IPS-20b (cell line): ENCODE data around the gene FTH1.
"Not testable (repeated sequence)": the region's sequence is repeated elsewhere in the genome, so short reads cannot be mapped to it uniquely, and the experiment has no call there.

ENCODE experiments used
- H3K27ac ChIP-seq: one replicate; pipeline ENCODE4 v1.5.1; 2013; ENCODE audit warnings: low read length
- H3K27me3 ChIP-seq: 2 replicates; pipeline ENCODE4 v1.6.1; 2013; ENCODE audit warnings: mild to moderate bottlenecking, low read length, inconsistent platforms; ENCODE audit not compliant: insufficient read depth
- H3K36me3 ChIP-seq: 2 replicates; pipeline ENCODE4 v1.6.1; 2013; ENCODE audit warnings: low read depth, mild to moderate bottlenecking, inconsistent platforms, low read length, moderate library complexity; ENCODE audit not compliant: insufficient read depth
- H3K4me1 ChIP-seq: 2 replicates; pipeline ENCODE4 v1.6.1; 2013; ENCODE audit warnings: mild to moderate bottlenecking, control low read depth, inconsistent platforms, low read length, moderate library complexity; ENCODE audit not compliant: insufficient read depth
- H3K4me3 ChIP-seq: 2 replicates; pipeline ENCODE4 v1.5.1; 2013; ENCODE audit warnings: mild to moderate bottlenecking, low read length, inconsistent platforms
- H3K9ac ChIP-seq: 2 replicates; pipeline ENCODE4 v1.6.1; 2013; ENCODE audit warnings: low read depth, mild to moderate bottlenecking, inconsistent platforms, low read length, moderate library complexity
- H3K9me3 ChIP-seq: 2 replicates; pipeline ENCODE4 v1.6.1; 2013; ENCODE audit warnings: mild to moderate bottlenecking, low read depth, low read length, inconsistent platforms; ENCODE audit not compliant: insufficient read depth

The FTH1 gene

GRCh38 chr11:61967116-61967923 is at the start of gene FTH1:
Gene FTH1 (minus strand): TSS chr11:61967634. CDS start chr11:61967425, 209 bp downstream.
- Histone ChIP-seq H3K4me1 (peaks cover 20% of the 10 kb centered on the region), H3K27ac (peak within 1 kb of the TSS; percentile 92), H3K27me3 (no peaks in the 10 kb centered on the region)

GRCh38 chr11:62015615-62016014 is 48.2 kb upstream of the FTH1 start:
- Histone ChIP-seq H3K9me3 (peaks cover 1% of the 10 kb centered on the region; the same call in 1 of the 2 replicates), H3K27me3 (no peaks in the 10 kb centered on the region), H3K4me3 (no peak overlapping the region), H3K27ac (no peak overlapping the region), H3K9ac (no peak overlapping the region), H3K36me3 (no peaks in the 10 kb centered on the region), H3K4me1 (peaks cover 4% of the 10 kb centered on the region; the same call in 1 of the 2 replicates)

More at GRCh38 chr11:61967116-61967923, at the start of gene FTH1:
- H3K9ac ChIP-seq: peak within 1 kb of the TSS; percentile 98
- no peaks in the 10 kb centered on the region for H3K9me3 ChIP-seq
- peak within 1 kb of the TSS; percentile 100 for H3K4me3 ChIP-seq
- H3K36me3 ChIP-seq: peaks cover 36% of the 10 kb centered on the region

DNA sequence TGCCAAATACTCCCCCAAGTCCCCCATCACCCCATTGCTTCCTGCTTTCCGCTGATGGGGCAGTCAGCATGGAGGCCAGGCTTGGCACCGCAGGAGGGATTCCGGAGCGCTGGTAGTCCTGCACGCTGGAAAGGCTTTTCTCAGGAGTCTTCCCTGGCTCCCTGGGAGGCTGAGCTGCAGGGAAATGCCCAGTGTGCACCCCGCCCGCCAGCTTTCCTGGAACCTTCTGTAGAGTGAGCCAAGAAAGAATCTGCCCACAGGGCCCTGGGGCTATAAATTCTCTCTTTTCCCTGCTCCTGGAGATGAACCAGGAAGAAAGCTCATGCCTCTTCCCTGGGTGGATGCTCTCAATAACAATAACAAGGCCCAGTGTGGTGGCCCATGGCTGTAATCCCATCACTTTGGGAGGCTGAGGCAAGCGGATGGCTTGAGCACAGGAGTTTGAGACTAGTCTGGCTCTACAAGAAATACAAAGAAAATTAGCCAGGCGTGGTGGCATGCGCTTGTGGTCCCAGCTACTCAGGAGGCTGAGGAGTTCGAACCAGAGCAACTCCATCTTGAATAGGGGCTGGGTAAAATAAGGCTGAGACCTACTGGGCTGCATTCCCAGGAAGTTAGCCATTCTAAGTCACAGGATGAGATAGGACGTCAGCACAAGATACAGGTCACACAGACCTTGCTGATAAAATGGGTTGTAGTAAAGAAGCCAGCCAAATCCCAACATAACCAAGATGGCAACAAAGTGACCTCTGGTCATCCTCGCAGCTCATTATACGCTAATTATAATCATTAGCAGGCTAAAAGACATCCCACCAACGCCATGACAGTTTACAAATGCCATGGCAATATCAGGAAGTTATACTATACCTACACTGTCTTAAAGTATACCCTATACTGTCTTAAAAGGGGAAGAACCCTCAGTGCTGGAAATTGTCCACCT is 46.4 kb upstream of the FTH1 start:
- no peaks in the 10 kb centered on the region for H3K36me3 ChIP-seq
- peaks cover 4% of the 10 kb centered on the region; the same call in 1 of the 2 replicates for H3K4me1 ChIP-seq
- H3K27me3 ChIP-seq: no peaks in the 10 kb centered on the region
- no peak overlapping the region for H3K9ac ChIP-seq
- H3K4me3 ChIP-seq: no peak overlapping the region
- no peak overlapping the region for H3K27ac ChIP-seq
- no peaks in the 10 kb centered on the region for H3K9me3 ChIP-seq

- Histone ChIP-seq H3K9ac (no peak overlapping the region), H3K27ac (no peak overlapping the region), H3K4me1 (peaks cover 4% of the 10 kb centered on the region; the same call in 1 of the 2 replicates), H3K36me3 (no peaks in the 10 kb centered on the region), H3K4me3 (no peak overlapping the region), H3K27me3 (no peaks in the 10 kb centered on the region), H3K9me3 (no peaks in the 10 kb centered on the region)
These were observed 45.5 kb upstream of the FTH1 start for GRCh38 chr11:62012832-62013461.

DNA sequence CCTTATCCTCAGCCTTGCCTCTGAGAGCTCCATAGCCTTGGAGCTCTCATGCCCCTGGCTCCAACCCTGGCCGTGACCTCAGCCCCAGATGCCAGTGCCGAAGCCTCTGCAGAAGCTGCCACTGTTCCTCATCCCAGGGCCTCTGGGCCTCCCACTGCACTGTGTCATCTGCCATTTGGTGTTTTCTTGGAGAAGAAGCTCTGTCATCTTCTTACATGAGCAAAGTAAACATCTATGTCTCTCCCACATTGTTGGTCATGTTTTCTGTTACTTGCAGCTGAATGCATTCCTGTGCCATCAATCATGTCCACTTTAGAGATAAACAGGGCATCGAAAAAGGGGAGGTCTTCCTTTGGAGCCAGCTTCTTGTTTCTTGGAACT is 45.0 kb upstream of the FTH1 start:
- Histone ChIP-seq H3K4me3 (no peak overlapping the region), H3K4me1 (peaks cover 4% of the 10 kb centered on the region; the same call in 1 of the 2 replicates), H3K27ac (no peak overlapping the region), H3K27me3 (no peaks in the 10 kb centered on the region), H3K9me3 (no peaks in the 10 kb centered on the region), H3K9ac (no peak overlapping the region), H3K36me3 (no peaks in the 10 kb centered on the region)

DNA sequence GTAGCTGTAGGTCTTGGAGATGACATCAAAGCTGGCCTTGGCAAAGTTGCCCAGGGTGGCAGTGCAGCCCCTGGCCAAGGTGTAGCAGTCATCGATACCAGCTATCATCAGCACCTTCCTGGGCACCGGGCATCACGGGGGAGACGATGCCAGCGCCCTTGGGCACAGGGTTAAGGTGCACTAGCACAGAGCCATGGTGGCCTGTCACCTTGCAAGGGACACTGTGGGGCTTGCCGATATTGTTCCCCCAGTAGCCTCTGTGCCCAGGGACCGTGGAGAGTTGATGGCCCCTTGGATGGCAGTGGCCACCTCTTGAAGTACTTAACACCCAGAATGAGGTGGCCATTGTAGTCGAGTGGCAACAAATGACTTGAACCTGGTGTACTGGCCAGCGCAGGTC is 44.4 kb upstream of the FTH1 start:
- H3K4me1 ChIP-seq: peaks cover 4% of the 10 kb centered on the region; the same call in 1 of the 2 replicates
- no peaks in the 10 kb centered on the region for H3K27me3 ChIP-seq
- no peak overlapping the region for H3K4me3 ChIP-seq
- no peaks in the 10 kb centered on the region for H3K9me3 ChIP-seq
- H3K9ac ChIP-seq: no peak overlapping the region
- H3K36me3 ChIP-seq: no peaks in the 10 kb centered on the region
- H3K27ac ChIP-seq: no peak overlapping the region

GRCh38 chr11:62010935-62011528 is 43.6 kb upstream of the FTH1 start:
- H3K4me1 ChIP-seq: peaks cover 4% of the 10 kb centered on the region; the same call in 1 of the 2 replicates
- H3K4me3 ChIP-seq: no peak overlapping the region
- no peak overlapping the region for H3K27ac ChIP-seq
- H3K27me3 ChIP-seq: no peaks in the 10 kb centered on the region
- H3K9ac ChIP-seq: no peak overlapping the region
- no peaks in the 10 kb centered on the region for H3K36me3 ChIP-seq
- H3K9me3 ChIP-seq: no peaks in the 10 kb centered on the region

GRCh38 chr11:62008193-62008592 is 40.8 kb upstream of the FTH1 start:
- Histone ChIP-seq H3K9ac (no peak overlapping the region), H3K9me3 (no peaks in the 10 kb centered on the region), H3K27me3 (no peaks in the 10 kb centered on the region), H3K4me3 (no peak overlapping the region), H3K27ac (no peak overlapping the region), H3K4me1 (0 out of 2 replicates have a peak, but pooled peaks cover 3% of the 10 kb centered on the region), H3K36me3 (no peaks in the 10 kb centered on the region)

GRCh38 chr11:62004473-62004872 is 37.0 kb upstream of the FTH1 start:
- peaks cover 5% of the 10 kb centered on the region; the same call in 1 of the 2 replicates for H3K4me1 ChIP-seq
- H3K9me3 ChIP-seq: peaks cover 3% of the 10 kb centered on the region
- no peak overlapping the region for H3K27ac ChIP-seq
- H3K9ac ChIP-seq: no peak overlapping the region
- H3K4me3 ChIP-seq: no peak overlapping the region
- H3K27me3 ChIP-seq: no peaks in the 10 kb centered on the region
- H3K36me3 ChIP-seq: no peaks in the 10 kb centered on the region

DNA sequence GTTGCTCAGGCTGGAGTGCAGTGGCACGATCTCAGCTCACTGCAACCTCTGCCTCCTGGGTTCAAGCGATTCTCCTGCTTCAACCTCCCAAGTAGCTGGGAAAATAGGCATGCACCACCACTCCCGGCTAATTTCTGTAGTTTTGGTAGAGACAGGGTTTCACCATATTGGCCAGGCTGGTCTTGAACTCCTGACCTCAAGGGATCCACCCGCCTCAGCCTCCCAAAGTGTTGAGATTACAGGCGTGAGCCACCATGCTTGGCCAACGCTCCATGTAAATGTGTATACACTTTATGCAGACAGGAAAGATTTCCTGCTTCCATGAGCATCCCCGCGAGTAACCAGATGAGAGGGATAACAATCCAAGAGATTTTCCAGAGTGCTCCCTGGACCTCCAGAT is 34.8 kb upstream of the FTH1 start:
- peaks cover 14% of the 10 kb centered on the region for H3K9me3 ChIP-seq
- H3K9ac ChIP-seq, H3K27ac ChIP-seq, H3K4me3 ChIP-seq, H3K27me3 ChIP-seq, H3K36me3 ChIP-seq, H3K4me1 ChIP-seq: not testable (repeated sequence)
